Measurements from ENCODE around the gene C1orf56.

DNA sequence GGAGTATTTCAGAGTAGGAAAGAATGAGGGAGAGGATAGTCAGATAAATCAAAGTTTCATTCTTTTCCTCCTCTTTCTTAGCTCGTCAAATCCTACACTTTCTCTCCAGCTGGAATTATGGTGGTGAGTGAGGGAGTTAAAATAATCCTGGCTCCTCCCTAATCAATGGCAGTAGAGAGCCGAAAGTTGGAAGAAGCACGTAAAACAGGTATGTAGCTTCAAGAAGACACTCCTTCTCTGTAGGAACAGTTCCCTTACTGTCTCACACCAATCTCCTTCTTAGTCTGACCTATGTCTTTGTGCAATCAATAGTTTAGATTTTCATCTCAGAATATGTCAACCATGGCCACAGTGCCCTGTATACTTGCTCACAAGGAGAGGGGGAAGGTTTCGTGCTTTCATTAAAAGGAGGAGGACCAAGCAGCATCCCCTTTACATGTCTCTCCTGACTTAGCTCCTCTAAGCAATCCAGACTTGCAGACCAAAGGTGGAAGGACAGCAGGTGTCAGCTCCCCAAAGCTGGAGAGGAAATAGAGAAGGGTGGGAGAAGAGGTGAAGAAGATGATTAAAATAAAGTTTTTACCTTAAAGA, 41.7 kb upstream of the C1orf56 start:
- TF ChIP-seq YY1 (IDR thresholded peaks at IDR 0.05; ENCODE audit: insufficient read depth, insufficient read length) (no peak), ZNF274 (IDR thresholded peaks at IDR 0.05; ENCODE audit: low read depth, low read length) (no peak), SUZ12 (IDR thresholded peaks at IDR 0.05; ENCODE audit: extremely low read depth, insufficient read depth, insufficient read length) (no peak)
